Nephron progenitor cell (in vitro differentiated cells): ENCODE measurements around the gene ADD2.
A peak's percentile ranks its signal among the peaks of the same experiment; 100 is the strongest.

Experiments used
- DNase-seq: peaks from one replicate; pipeline ENCODE4 v3.0.0; 2021
- H3K27ac Mint-ChIP-seq: 2 replicates; pipeline ENCODE4 v1.8.0; 2021; ENCODE audit warnings: mild to moderate bottlenecking, moderate library complexity, mixed read lengths
- H3K27me3 Mint-ChIP-seq: 2 replicates; pipeline ENCODE4 v1.8.0; 2021; ENCODE audit warnings: mild to moderate bottlenecking, low read depth, mixed read lengths; ENCODE audit not compliant: poor library complexity
- H3K36me3 Mint-ChIP-seq: 2 replicates; pipeline ENCODE4 v1.8.0; 2021; ENCODE audit warnings: low read depth, mixed read lengths
- H3K4me1 Mint-ChIP-seq: 2 replicates; pipeline ENCODE4 v1.8.0; 2021; ENCODE audit warnings: mixed read lengths
- H3K4me3 Mint-ChIP-seq: 2 replicates; pipeline ENCODE4 v1.8.0; 2021; ENCODE audit warnings: mild to moderate bottlenecking, moderate library complexity, mixed read lengths
- H3K9me3 Mint-ChIP-seq: 2 replicates; pipeline ENCODE4 v1.8.0; 2021; ENCODE audit warnings: mild to moderate bottlenecking, moderate library complexity, mixed read lengths
- TF ChIP-seq, protein P1 (sequence below): fragments of 200-600 bp; sonication (generic); IDR thresholded peaks from 2 replicates; pipeline ENCODE4 v1.5.0; 2021; ENCODE audit warnings: antibody characterized with exemption

ADD2 gene

GRCh38 chr2:70646420-70646818, 121.6 kb downstream of the ADD2 start:
- Mint-ChIP-seq H3K27me3 (peaks cover 14% of the 10 kb centered on the region), H3K9me3 (peaks cover 9% of the 10 kb centered on the region), H3K4me1 (peaks cover 29% of the 10 kb centered on the region), H3K4me3 (no peak overlapping the region), H3K36me3 (no peaks in the 10 kb centered on the region), H3K27ac (peak overlapping the region; percentile 32)
- TF ChIP-seq, protein P1, sequence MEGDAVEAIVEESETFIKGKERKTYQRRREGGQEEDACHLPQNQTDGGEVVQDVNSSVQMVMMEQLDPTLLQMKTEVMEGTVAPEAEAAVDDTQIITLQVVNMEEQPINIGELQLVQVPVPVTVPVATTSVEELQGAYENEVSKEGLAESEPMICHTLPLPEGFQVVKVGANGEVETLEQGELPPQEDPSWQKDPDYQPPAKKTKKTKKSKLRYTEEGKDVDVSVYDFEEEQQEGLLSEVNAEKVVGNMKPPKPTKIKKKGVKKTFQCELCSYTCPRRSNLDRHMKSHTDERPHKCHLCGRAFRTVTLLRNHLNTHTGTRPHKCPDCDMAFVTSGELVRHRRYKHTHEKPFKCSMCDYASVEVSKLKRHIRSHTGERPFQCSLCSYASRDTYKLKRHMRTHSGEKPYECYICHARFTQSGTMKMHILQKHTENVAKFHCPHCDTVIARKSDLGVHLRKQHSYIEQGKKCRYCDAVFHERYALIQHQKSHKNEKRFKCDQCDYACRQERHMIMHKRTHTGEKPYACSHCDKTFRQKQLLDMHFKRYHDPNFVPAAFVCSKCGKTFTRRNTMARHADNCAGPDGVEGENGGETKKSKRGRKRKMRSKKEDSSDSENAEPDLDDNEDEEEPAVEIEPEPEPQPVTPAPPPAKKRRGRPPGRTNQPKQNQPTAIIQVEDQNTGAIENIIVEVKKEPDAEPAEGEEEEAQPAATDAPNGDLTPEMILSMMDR: no peak
- DNase-seq: no peak

GRCh38 chr2:70645733-70646419, 122.1 kb downstream of the ADD2 start:
- peaks cover 4% of the 10 kb centered on the region for H3K9me3 Mint-ChIP-seq
- TF ChIP-seq, protein P1: peak; percentile 22
- no peak overlapping the region for H3K27ac Mint-ChIP-seq
- peaks cover 9% of the 10 kb centered on the region for H3K27me3 Mint-ChIP-seq
- H3K36me3 Mint-ChIP-seq: no peaks in the 10 kb centered on the region
- peaks cover 33% of the 10 kb centered on the region for H3K4me1 Mint-ChIP-seq
- H3K4me3 Mint-ChIP-seq: no peak overlapping the region
- DNase-seq: peak; percentile 16

- Mint-ChIP-seq H3K36me3 (no peaks in the 10 kb centered on the region), H3K27me3 (peaks cover 3% of the 10 kb centered on the region), H3K4me1 (peaks cover 33% of the 10 kb centered on the region), H3K4me3 (no peak overlapping the region), H3K27ac (no peak overlapping the region), H3K9me3 (no peaks in the 10 kb centered on the region)
- TF ChIP-seq, protein P1: peak; percentile 34
- DNase-seq: peak; percentile 22
These were observed 124.3 kb downstream of the ADD2 start for GRCh38 chr2:70643715-70644114.

GRCh38 chr2:70641263-70641784, 126.7 kb downstream of the ADD2 start:
- TF ChIP-seq, protein P1: no peak
- H3K27me3 Mint-ChIP-seq: peaks cover 3% of the 10 kb centered on the region
- H3K9me3 Mint-ChIP-seq: peaks cover 14% of the 10 kb centered on the region
- H3K36me3 Mint-ChIP-seq: no peaks in the 10 kb centered on the region
- peaks cover 21% of the 10 kb centered on the region for H3K4me1 Mint-ChIP-seq
- H3K4me3 Mint-ChIP-seq: no peak overlapping the region
- DNase-seq: no peak
- H3K27ac Mint-ChIP-seq: no peak overlapping the region

DNA sequence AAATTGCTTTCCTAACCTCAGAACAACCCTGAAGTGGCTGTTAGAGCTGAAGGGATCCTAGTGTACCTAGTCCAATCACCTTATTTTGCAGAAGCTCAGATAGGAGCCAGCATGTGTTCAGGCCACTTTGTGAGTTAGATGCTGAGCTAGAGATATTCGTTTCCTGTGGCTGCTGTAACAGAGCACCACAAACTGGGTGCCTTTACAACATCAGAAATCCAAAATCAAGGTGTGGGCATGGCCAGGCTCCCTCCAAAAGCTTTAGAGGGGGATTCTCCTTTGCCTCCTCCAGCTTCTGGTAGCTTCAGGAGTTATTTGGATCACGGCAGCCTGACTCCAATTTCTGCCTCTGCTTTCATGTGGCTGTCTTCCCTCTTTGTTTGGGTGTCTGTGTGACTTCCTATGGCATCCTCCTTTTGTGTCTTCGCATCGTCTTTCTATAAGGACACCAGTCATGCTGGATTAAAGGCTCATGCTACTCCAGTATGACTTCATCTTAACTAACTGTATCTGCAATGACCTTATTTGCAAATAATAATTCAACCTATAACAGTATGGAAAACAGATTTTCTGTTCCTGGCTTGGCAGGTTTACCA, 128.1 kb downstream of the ADD2 start:
- peaks cover 20% of the 10 kb centered on the region for H3K9me3 Mint-ChIP-seq
- DNase-seq: no peak
- TF ChIP-seq, protein P1: no peak
- peaks cover 8% of the 10 kb centered on the region for H3K4me1 Mint-ChIP-seq
- no peak overlapping the region for H3K27ac Mint-ChIP-seq
- H3K4me3 Mint-ChIP-seq: no peak overlapping the region
- no peaks in the 10 kb centered on the region for H3K36me3 Mint-ChIP-seq
- H3K27me3 Mint-ChIP-seq: peaks cover 3% of the 10 kb centered on the region

- Mint-ChIP-seq H3K4me3 (no peak overlapping the region), H3K36me3 (peaks cover 3% of the 10 kb centered on the region), H3K9me3 (peaks cover 32% of the 10 kb centered on the region), H3K27ac (no peak overlapping the region), H3K4me1 (peaks cover 8% of the 10 kb centered on the region), H3K27me3 (no peaks in the 10 kb centered on the region)
- no peak for DNase-seq
- TF ChIP-seq, protein P1: no peak
These were observed 129.4 kb downstream of the ADD2 start for GRCh38 chr2:70638561-70638960.
